ENCODE results near the gene IQSEC1. TPM values are rescaled to one million over a fixed set of nuclear protein-coding genes. Genes with fewer than 3 reads are reported as not detected.
A peak's percentile ranks its signal among the peaks of the same experiment; 100 is the strongest.

Gene IQSEC1
- total RNA-seq, 2 donors from 2014 or later: 57.5 to 63.9 TPM

DNA sequence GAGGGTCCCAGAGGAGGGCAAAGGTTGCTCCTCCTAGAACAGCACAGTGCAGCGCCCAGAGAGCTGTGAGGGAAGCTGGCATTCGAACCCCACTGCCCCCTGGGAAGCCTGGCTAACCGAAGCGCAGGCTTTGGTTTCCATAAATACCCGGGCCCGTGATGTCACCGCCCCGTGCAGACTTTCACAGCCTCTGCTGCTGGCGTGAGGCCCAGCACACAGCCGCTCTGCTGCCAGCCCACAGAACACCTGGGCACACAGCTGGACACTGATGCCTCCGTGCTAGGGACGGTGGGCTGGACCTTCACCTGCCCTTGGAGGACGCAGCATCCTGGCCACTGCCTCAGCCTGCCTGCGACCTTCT lies 1.0 kb downstream of the IQSEC1 start:
- DNase-seq (ENCODE audit: low spot score): no peak
- Histone ChIP-seq H3K9me3 (no peaks in the 10 kb centered on the region), H3K36me3 (no peaks in the 10 kb centered on the region), H3K27ac (peak overlapping the region; percentile 37 to 66), H3K27me3 (peaks cover 0 to 6% of the 10 kb centered on the region in 2 donors), H3K4me1 (peaks cover 0 to 24% of the 10 kb centered on the region in 2 donors), H3K4me3 (no peak overlapping the region)
- no peak for TF ChIP-seq CTCF (IDR thresholded peaks at IDR 0.05)

- Histone ChIP-seq H3K27me3 (peaks cover 0 to 6% of the 10 kb centered on the region in 2 donors), H3K9me3 (no peaks in the 10 kb centered on the region), H3K4me1 (peaks cover 0 to 22% of the 10 kb centered on the region in 2 donors), H3K36me3 (no peaks in the 10 kb centered on the region), H3K27ac (peak overlapping the region; percentile 37 to 66), H3K4me3 (no peak overlapping the region)
- no peak for TF ChIP-seq CTCF (IDR thresholded peaks at IDR 0.05)
- no peak for DNase-seq (ENCODE audit: low spot score)
These were observed 1.5 kb downstream of the IQSEC1 start for GRCh38 chr3:13071695-13072094.

DNA sequence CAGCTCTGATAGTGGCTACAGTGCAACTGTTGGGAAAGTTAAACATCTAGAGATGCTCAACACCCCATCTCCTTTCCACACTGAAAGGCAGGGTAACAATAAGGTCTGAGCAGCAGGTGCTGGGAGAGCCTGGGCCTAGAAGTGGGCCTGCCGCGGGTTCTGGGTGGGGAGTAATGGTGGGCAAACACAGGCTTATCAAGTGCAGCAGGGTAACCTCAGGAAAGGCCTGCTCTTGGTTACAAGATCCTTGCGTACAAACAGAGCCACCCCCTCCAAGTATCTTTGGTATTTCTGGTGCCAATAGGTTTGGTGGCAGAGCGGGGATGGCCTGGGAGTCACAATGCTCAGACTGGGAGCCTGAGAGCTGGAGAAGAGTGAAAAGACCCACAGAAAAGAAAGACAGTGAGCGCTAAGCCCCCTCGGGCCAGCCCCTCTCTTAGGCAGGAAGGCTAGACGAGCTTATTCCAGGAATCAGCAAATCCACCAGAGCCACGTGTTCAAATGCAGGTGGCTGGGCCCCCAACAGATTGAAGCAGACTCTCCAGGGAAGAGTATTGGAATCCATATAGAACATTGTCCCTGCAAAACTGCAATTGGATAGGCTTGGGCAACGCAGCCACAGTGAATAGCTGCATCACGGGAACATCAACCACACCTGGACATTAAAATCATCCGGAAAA lies 2.7 kb downstream of the IQSEC1 start:
- H3K4me1 ChIP-seq: peaks cover 0 to 22% of the 10 kb centered on the region in 2 donors
- H3K27ac ChIP-seq: no peak overlapping the region
- no peaks in the 10 kb centered on the region for H3K36me3 ChIP-seq
- no peak for TF ChIP-seq CTCF (IDR thresholded peaks at IDR 0.05)
- no peak overlapping the region for H3K4me3 ChIP-seq
- no peak for DNase-seq (ENCODE audit: low spot score)
- no peaks in the 10 kb centered on the region for H3K9me3 ChIP-seq
- H3K27me3 ChIP-seq: peaks cover 0 to 6% of the 10 kb centered on the region in 2 donors

DNA sequence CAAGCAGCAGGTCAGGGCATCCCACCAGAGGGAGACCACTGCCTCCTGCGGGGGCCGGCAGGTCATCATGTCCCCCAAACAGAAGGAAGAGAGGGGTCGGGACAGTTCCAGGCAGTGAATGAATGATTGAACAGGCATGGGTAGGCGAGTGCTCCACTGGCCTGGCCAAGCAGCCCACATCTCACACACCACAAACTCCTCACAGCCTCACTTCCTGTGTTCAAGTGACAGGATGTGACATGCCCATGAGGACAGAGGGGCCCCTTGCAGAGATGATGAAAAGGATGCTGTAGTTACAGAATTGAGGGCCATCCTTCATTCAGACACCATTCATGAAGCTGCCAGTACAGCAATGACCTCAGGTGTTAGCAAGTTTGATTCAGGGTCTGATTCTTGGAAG lies 3.7 kb downstream of the IQSEC1 start:
- no peak overlapping the region for H3K27ac ChIP-seq
- peaks cover 0 to 6% of the 10 kb centered on the region in 2 donors for H3K27me3 ChIP-seq
- no peak for TF ChIP-seq CTCF (IDR thresholded peaks at IDR 0.05)
- no peaks in the 10 kb centered on the region for H3K36me3 ChIP-seq
- H3K4me3 ChIP-seq: no peak overlapping the region
- H3K4me1 ChIP-seq: peaks cover 0 to 22% of the 10 kb centered on the region in 2 donors
- no peaks in the 10 kb centered on the region for H3K9me3 ChIP-seq
- DNase-seq (ENCODE audit: low spot score): no peak

GRCh38 chr3:13068269-13069010 lies 4.8 kb downstream of the IQSEC1 start:
- Histone ChIP-seq H3K27me3 (peaks cover 0 to 4% of the 10 kb centered on the region in 2 donors), H3K36me3 (no peaks in the 10 kb centered on the region), H3K27ac (no peak overlapping the region), H3K4me1 (peaks cover 0 to 18% of the 10 kb centered on the region in 2 donors), H3K4me3 (no peak overlapping the region), H3K9me3 (no peaks in the 10 kb centered on the region)
- no peak for DNase-seq (ENCODE audit: low spot score)
- no peak for TF ChIP-seq CTCF (IDR thresholded peaks at IDR 0.05)
